Fibroblast of peridontal ligament (primary cell): ENCODE results near the gene SCAMP3.
"Not testable (repeated sequence)": the region's sequence is repeated elsewhere in the genome, so short reads cannot be mapped to it uniquely, and the experiment has no call there.

Experiments used
- DNase-seq: peaks from one replicate; pipeline ENCODE4 v3.0.0-alpha.2; 2010; ENCODE audit errors: extremely low read depth

SCAMP3 gene

DNA sequence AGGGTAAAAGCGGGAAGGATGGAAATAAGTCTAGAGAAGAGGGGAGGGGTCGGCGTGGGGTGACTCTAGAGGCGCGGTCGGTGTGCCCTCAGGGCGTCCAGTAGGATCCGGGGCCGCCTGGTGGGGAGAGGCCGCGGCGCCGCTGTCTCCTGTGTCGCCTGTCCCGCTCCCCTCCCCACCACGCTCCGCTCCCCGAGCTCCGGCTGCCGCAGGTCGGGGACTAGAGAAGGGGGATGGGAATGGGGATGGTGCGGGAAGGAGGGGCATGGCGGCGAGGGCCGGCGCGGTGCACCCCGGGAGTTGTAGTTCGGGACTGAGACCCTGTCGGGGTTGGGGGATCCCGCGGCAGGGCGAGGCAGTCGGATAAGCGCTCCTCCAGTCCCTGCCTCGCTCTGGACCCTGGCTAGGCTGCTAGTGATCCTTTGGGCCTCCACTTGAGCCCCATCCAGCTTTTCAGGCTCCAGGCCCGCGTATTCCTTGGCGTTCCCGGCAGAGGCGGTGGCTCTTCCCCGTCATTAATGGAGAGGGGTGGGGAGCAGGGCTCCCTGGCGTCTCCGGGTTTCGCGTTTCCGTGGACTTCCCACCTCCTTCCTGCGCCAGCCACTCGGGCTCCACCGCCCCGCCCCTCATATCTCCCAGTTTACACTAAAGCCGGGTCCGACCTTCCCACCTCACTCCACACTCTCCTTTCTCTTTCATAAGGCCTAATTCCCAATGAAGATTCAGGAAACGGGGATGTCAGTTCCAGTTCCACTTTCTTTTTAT lies 6.7 kb downstream of the SCAMP3 start, which contains the start of gene ENTREP3:
Gene ENTREP3, minus strand, starts transcription at position 241 of the 765 bp plus-strand sequence. CDS start 606 bp downstream, outside the sequence.
- peak; percentile 76 for DNase-seq

DNA sequence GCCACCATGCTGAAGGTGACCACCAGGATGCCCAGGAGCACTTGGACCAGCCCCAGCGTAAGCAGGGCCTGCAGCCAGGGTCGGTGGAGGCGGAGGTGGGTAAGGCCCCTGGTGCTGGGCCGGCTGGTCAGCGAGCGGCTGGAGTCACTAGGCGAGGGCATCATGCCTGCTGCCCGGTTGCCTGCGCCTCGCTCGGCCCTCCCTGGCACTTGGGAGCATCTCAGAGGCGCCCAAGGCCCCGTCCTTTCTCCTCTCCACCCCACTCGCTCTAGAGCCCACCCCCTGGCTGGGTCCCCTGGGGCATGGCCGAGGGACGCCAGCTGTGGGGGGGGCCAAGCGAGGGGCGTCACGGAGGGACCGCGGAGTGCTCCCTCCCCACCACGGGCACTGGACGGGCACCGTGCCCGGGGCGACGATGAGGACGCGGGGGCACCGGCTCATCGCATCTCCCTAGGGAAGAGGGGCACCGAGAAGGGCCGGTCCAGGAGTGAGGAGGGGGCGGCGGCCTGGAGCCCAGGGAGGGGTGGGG lies 7.4 kb downstream of the SCAMP3 start:
- DNase-seq = no peak

DNA sequence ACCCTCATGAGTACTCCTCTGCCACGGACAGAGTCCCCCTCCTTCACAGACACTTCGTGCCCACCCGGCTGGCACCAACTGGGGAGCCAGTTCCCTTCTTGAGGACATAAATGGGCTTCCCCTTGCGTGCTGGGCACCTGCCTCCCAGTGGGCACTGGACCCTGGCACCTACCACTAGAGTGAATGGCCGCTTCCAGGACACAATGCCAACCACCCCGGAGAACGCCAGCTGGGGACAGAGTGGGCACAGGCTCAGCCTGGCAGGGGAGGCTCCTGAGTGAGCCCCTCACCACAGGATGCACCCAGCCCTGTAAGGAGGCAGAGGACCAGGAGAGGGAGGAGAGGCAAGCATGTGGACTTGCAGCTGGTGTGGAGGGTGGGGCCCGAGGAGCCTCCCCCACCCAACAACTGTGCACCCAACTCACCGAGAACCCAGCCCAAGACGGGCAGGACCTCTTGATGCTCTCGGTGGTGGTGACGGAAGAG lies 7.9 kb downstream of the SCAMP3 start:
- DNase-seq = no peak

DNA sequence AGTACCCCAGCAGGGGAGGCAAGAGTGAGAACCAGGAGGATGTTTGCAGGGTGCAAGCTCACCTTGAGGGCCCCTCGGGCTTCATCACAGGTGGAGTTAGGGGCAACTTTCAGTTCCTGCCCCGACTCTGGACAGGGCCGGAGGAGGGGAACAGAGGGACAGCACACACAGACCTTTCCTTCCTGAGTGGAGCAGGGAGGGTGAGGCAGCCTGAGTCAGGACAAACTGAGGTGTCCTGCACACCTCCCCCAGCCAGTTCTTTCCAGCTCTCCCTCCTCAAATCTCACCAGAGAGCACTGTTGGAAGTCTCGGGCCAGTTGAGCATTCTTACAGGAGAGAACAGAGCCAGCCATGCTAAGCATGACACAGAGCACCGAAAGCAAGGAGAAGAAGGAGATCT lies 8.4 kb downstream of the SCAMP3 start:
- no peak for DNase-seq

DNA sequence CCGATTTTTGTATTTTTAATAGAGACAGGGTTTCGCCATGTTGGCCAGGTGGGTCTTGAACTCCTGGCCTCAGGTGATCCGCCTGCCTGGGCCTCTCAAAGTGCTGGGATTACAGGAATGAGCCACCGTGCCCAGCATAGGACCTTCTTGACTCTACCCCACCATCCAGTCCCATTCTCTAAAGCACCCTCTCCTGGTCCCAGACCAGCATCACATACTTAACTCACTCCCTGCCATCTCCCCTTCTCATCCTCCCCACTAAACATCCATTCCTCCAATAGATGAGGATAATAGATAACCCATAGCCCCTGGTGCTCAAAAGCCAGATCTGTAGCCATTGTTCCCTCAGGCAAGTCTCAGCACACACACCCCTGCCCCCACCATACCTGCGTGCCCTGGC lies 9.0 kb downstream of the SCAMP3 start:
- no peak for DNase-seq

DNA sequence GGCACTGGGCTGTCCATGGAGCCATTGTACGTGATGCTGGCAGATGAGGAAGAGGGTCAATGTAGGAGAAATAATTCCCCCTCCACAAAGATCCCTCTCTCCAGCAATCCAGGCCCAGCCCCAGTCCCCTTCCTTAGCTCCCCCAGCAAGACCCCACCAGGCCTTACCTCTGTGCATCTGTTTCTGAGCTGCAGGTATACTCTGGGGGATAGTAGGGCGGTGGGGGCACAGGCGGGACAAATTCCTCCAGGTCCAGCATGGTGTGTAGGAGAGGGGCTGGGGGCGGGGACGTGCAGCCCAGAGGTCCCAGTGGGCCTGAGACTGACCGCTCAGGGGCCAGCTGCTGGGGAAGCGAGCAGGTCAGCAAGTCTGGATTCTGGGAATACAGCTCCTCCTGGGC lies 10.6 kb downstream of the SCAMP3 start:
- DNase-seq = no peak

DNA sequence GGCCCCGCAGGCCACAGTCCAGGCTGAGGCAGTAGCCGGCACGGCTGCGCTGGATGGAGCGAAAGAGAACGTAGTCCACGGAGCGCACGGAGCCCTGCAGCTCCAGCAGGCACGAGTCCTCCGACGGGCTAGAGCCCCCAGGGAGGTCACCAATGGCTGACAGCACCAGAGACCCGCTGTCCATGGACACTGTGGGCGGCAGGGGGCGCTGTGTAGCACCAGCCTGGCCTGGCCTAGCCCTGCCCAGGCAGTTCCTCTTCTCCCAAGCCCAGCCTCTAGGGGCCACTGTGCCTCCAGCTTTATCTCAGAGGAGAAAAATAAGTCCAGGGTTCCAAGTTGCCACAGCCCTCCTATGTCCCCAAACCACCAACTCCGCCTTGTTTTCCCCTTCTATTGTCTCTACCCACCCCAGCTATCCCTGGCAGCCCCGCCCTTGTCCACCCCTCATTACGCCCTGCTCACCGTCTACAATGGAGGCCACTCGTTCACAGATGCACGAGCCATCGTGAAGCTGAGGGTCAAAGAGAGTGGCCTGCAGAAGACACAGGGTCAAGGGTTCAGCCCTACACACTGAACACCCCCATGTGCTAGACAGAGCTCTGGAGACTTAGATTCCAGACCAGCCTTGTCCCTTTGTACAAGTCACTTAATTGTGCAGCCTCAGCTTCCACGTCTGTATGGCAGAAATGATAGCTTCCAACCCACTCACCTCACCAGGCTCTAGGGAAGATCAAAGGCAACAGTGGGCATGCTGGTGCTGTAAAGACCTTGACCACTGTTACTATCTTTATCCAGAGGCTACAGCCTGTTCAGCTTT lies 11.3 kb downstream of the SCAMP3 start:
- DNase-seq = peak; percentile 91

DNA sequence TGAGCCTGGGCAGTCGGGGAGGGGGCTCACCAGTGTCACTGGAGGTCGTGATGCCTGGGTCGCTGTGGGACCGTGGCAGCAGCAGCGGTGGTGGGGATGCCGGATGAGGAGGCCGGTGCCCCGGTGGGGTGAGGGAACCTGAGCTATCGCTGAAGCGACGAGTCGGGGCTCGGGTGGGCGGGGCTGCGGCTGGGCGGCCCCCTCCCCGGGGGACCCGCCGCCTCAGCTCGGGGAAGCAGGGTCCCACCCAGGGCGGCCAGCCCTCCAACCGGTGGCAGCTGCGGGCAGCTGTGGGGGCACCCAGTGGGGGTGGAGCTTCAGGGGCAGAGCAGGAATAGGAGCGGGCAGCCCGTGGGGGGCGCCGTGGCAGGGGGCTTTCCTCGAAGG lies 11.9 kb downstream of the SCAMP3 start:
- no peak for DNase-seq

DNA sequence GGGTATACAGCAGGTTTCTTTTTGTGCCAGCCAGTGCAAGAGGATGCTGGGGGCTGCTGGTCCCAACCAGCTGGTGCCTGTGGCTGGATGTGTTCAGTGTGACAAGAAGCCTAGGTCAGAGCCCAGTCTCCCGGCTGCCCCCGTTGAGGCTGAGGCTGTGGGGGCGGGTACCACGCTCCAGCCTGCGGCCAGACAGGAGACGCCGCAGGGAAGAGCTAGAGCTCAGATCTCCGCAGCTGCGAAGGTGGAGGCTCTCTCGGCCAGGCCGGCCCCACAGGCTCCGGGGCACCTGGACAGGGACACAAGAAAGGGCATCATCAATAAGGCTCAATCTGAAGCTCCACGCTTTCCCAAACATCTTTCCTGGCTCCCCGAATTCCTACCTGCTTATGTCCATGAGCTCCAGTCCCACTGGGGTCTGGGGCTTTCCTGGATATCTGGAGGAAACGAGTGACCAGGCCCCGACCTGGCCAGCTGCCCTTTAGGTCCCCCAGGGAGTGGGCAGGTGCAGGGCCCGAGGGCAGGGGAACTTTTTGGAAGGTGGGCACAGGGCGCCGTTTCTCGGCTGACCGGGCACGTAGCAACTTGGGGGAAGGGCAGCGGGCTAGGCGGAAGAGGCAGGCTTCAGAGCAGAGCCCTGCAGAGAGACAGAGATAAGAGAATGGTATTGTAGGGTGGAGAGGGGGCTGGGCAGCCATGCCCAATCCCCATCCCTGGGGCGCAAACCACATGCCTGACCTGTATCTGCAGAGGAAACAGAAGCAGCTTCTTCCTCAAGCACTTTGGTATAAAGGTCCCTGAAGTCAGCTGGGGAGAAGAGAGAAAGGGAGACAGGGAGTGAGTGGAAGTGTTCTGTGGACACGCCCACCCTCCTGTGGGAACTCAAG lies 14.2 kb downstream of the SCAMP3 start:
- DNase-seq = no peak

DNA sequence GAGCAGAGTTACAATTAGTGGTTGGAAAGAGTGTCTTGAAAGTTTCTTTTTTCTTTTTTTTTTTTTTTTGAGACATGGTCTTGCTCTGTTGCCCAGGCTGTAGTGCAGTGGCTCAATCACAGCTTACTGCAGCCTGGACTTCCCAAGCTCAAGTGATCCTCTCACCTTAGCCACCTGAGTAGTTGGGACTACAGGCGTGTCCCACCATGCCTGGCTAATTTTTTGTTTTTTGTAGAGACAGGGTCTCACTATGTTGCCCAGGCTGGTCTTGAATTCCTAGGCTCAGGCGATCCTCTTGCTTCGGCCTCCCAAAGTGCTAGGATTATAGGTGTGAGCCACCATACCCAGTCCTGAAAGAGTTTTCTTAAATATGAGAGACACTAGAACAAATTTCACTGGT lies 15.4 kb downstream of the SCAMP3 start:
- DNase-seq = not testable (repeated sequence)

DNA sequence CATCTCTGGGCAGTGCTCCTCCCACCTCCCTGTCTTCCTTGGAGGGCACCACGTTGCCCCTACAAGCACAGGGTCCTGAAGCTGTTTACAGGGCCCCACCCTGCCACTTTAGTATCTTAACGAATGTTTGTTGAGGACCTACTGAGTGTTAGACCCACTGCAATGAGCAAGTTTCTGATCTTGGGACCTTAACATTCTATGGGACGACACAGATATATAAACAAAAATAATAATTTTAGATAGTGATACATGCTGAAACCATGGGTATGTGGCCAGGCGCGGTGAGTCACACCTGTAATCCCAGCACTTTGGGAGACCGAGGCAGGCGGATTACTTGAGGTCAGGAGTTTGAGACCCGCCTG lies 17.0 kb downstream of the SCAMP3 start:
- DNase-seq = no peak

DNA sequence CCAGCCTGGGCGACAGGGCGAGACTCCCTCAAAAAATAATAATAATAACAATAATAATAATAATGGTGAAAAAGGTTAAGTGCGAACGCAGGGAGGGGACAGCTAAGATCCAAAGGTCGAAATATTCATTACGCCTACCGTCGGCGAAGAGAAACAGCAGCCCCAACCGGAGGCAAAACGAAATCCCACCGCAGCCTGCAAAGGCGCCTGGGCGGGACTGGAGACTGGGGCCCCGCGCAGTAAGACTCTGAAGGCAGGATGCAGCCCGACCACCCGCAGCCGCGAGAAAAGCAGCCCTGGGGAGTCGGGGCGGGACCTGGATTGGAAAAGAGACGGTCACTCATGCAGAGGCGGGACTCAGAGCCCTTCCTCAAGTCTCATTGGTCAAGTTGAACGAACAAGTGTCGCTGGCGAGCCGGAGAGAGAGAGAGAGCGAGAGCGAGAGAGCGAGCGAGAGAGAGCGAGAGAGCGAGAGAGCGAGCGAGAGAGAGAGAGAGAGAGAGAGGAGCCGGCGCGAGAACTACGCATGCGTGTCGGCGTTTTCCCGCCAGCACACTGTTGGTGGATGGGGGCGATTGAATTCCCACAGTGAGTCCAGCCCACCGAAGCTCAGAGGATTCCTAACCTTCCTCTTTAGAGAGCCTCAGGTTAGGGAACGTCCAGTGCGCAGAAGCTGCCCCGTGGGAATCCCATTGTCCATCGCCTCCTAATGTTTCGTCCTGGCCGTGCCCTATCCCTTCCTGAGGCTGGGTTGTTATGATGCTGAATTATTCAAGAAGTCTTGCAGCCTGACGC lies 17.6 kb downstream of the SCAMP3 start:
- DNase-seq = peak; percentile 99

DNA sequence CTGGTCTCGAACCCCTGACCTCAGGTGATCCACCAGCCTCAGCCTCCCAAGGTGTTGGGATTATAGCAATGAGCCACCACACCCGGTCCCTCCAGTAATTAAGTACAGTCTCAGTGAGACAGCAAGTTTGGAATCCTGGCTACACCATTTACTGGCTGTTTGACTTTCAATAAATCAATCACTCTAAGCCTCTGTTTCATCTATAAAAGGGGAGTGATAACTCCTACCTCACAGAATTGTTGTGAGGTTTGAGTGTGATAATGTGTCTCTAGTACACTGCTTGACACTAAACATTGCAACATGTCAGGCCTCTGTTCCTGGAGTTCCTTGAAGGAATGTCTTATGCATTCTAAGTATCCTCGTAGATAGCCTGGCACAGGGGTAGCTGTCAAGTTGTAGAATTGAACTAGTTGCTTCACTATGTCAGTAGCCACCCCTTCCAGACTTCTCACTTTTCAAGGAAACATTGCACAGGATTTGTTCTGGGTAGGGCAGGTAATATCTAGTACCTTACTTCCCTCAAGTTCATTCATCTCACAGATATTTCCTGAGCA lies 19.3 kb downstream of the SCAMP3 start:
- no peak for DNase-seq

DNA sequence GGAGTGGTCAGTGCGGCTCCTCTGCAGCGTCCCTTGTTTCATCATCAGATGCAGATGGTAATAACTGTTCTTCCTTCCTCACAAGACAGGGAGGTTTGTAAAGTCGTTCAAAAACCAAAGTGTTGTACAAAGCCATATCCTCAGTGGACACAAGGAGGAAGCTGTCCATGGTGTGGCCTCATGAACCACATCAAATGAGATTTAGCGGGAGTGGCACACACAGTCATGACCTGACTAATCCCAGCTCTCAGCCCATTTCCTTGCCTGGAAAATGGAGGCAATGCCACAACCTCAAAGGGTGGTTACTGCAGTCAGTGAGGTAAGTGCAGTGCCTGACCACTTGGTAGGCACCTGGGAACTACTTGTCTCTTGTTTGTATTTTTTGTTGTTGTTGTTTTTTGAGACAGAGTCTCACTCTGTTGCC lies 20.3 kb downstream of the SCAMP3 start:
- no peak for DNase-seq

DNA sequence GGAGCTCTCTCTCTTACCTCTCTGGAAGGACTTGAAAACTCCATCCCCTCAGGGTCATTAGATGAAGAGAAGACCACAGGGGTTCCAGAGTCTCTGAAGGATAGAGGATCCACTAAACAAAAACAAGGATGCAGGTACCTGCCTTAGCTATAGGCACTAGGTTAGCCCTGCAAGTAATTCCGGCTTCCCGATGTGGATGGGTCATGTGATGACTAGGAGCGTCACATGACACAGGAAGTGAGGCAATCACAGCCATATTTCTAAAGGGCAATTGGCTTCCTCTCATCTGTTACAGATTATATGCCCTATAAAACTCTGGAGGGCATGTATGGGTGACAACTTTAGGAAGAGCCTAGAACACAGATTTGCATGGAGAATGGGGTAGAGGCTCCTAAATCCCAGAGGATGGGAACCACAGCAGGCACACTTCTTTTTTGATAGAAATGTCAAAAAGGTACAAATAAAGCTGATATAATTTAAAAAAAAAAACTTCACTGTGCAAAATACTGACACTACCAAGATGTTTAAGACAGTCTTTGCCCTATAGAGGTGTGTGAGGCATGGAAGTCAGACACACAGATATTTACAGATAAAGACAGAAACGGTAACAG lies 21.0 kb downstream of the SCAMP3 start:
- DNase-seq = peak; percentile 91

DNA sequence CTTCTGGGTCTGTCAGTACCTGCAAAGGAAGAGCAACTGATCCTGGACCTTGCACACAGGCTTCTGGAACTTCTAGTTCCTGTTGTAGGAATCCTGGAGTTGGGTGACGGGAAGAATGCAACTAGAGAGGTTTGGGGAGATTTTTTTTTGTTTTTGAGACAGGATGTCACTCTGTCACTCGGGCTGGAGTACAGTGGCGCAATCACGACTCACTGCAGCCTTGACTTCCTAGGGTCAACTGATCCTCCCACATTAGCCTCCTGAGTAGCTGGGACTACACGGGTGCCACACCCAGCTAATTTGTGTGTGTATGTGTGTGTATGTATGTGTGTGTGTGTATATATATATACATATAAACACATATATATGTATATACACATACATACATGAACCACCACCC lies 25.7 kb downstream of the SCAMP3 start:
- no peak for DNase-seq

DNA sequence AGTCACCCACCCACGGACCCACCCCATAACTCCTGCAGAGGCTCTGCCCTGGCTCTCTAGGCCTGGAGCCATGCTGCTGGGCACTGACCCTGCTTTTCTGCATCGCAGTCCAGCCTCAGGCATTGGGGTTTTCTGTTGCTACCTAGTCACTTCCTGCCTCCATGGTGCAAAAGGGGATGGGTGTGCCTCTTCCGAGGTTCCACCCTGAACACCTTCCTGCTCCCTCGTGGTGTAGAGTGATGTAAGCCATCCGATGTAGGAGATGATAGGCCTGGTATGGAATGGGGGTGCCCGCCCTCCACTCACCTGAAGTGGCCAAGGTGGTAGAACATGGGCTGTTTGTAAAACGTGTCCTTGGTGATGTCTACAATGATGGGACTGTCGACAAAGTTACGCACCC lies 26.8 kb downstream of the SCAMP3 start:
- DNase-seq = not testable (repeated sequence)

DNA sequence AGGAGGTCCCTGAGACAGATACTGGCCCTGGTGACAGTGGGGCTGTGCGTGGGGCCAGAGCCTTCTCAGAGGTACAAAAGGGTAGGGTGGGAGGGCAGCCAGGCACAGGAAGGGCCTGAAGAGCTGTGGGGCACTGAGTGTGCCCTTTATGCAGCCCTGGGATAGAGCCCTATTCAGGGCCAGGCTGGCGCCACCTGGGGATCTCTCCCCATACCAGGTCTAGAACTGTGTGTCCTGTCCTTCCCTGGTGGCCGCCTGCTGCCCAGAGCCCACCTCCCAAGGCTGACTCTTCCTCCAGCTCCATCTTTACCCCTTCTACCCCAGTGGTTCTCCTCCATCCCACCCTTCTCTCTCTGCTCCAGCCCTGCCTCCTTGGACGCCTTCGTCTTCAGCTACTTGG lies 28.7 kb downstream of the SCAMP3 start:
- not testable (repeated sequence) for DNase-seq

DNA sequence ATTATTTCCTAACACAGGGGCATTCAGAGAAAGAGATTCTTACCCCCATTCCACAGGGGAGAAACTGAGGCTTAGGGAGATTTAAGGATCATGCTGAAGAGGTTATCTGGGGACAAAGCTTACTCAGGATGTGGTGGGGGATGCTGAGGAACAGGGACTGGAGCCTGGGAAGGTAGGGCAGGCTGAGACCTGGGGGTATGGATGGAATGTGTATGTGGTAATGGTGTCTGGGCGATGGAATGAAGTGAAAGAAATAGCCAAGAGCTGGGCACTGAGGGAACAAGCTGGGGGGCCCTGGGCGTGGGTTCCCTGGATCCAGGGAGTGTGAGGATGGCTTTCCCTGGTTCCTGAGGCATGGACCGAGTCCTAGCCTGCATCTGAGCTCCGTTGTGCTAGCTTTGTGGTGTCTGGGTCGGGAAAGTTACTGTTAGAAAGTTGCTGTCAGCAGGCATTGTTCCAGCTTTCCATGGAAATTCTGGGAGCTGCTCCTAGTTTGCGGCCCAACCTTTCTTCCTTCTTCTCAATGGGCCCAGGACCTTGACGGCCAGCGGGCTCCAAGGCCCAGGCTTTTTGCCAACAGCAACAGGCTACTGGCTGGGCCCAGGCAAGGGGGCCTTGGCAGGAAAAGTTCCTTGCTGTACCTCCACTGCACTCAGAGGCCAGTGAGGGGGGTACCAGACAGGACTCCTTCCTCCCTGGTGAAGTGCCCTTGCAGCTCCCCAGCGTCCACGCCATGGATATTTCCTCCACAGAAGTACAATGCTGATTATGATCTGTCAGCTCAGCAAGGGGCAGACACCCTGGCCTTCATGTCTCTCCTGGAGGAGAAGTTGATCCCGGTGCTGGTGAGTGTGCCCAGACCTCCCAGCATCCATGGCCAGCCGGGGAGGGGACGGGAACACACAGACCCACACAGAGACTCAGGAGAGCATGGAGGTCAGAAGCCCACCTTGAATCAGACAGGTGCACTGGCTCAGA lies 29.9 kb downstream of the SCAMP3 start:
- peak; percentile 64 for DNase-seq
